ENCODE results near the gene WDFY2.

Gene WDFY2

DNA sequence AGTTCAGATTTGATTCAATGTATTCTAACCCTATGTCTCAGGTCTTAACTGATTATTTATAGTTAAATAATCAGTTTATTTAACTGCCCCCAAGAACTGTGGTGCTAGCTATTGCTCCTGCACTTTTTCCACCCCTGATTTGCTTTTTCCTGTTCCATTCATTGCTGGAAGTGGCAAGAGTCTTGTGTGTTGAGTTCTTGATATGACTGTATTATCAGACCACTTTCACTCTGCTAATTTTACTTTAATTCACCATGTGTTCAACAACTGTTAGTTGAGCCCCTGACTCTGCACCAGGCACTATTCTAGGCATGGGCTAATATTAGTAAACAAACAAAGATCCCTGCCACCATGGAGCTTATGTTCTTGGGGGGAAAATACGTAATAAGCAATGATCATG lies 39.9 kb downstream of the WDFY2 start:
- H3K4me3 ChIP-seq (ENCODE audit: low read depth, low read length) = no peak overlapping the region
- no peak for DNase-seq (ENCODE audit: low read depth)
- TF ChIP-seq, protein P1, sequence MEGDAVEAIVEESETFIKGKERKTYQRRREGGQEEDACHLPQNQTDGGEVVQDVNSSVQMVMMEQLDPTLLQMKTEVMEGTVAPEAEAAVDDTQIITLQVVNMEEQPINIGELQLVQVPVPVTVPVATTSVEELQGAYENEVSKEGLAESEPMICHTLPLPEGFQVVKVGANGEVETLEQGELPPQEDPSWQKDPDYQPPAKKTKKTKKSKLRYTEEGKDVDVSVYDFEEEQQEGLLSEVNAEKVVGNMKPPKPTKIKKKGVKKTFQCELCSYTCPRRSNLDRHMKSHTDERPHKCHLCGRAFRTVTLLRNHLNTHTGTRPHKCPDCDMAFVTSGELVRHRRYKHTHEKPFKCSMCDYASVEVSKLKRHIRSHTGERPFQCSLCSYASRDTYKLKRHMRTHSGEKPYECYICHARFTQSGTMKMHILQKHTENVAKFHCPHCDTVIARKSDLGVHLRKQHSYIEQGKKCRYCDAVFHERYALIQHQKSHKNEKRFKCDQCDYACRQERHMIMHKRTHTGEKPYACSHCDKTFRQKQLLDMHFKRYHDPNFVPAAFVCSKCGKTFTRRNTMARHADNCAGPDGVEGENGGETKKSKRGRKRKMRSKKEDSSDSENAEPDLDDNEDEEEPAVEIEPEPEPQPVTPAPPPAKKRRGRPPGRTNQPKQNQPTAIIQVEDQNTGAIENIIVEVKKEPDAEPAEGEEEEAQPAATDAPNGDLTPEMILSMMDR (IDR thresholded peaks at IDR 0.05; ENCODE audit: insufficient read depth, low read depth, low read length, missing control alignments) = no peak

DNA sequence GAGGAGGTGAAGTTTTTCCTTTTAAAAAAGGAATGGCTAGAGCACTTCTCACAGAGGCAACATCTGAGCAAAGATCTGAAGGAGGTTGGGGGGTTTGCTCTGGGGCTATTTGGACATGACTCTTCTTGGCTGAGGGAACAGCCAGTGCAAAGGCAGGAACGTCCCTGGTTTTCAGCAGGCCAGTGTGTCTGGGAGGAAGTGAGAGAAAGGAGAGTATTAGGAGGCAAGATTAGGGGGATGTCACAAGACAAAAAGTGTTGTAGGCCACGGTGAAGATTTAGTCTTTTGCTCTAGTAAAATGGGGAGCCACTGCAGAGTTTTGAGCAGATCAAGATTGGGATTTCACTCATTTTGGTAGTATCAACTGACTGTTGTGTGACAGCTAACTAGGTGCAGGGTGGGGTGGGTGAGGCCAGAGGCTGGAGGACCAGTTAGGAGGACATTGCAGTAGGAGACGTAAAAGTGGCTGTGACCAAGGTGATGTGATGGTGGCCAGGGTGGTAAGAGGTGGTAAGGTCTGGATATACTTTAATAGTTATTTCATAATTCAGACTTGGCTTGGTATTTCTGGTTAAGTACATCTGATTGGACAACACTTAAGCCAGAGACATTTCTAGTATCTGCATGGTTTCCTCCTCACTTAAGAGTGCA lies 40.6 kb downstream of the WDFY2 start:
- H3K4me3 ChIP-seq (ENCODE audit: low read depth, low read length) = no peak overlapping the region
- DNase-seq (ENCODE audit: low read depth) = no peak
- TF ChIP-seq, protein P1 (IDR thresholded peaks at IDR 0.05; ENCODE audit: insufficient read depth, low read depth, low read length, missing control alignments) = no peak

DNA sequence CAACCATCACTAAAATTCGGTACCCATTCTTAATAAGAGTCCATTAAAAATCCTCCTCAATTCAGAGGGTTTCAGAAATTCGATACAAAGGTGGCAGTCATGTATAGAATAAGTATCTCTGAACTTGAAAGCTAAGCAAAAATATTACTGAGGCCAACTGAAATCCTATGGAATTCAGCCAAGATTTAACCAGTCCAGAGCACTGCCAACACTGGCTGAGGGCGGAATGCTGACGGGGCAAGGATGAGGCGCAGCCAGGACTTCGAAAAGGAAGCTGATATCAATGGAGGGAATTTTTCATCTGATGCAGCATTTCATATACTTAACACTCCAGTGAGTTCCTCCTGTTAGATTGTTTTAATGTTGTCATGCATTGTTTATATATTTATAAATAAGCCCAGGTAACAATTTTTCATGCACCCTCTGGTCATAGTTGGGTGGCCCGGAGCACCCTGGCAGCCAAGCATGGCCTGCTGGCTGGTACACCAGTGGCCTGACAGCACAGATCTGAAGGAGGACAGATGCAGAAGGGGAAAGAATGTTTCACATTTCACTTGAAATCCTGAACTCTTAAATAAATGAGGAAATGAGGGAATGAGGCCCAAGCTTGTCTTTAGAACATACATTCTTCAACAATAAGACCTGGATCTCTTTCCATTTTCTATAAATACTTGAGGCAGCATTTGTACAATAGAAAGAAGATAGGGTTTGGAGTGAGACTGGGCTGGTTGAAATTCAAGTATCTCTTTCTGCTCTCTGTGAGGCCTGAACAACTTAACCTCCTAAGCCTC lies 41.5 kb downstream of the WDFY2 start:
- DNase-seq (ENCODE audit: low read depth) = no peak
- no peak overlapping the region for H3K4me3 ChIP-seq (ENCODE audit: low read depth, low read length)
- TF ChIP-seq, protein P1 (IDR thresholded peaks at IDR 0.05; ENCODE audit: insufficient read depth, low read depth, low read length, missing control alignments) = no peak

DNA sequence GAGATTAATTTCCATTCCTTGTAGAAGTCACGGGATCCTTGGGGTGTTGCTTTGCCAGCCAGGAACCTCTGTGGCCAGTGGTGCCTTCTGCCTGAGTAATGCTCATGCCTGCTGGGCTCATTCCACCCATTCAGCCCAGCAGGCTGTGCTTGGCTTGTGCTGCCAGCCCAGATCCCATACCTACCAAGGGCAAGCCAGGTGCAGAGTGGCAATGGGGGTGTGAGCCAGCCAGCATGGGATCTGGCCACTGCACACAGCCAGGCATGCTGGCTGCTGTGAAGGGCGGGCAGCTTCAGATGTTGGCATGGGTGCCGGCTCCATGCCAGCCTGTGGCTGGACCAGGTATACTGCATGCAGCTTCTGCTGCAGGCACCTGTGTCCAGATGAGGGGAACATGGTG lies 42.5 kb downstream of the WDFY2 start:
- DNase-seq (ENCODE audit: low read depth) = no peak
- TF ChIP-seq, protein P1 (IDR thresholded peaks at IDR 0.05; ENCODE audit: insufficient read depth, low read depth, low read length, missing control alignments) = no peak

DNA sequence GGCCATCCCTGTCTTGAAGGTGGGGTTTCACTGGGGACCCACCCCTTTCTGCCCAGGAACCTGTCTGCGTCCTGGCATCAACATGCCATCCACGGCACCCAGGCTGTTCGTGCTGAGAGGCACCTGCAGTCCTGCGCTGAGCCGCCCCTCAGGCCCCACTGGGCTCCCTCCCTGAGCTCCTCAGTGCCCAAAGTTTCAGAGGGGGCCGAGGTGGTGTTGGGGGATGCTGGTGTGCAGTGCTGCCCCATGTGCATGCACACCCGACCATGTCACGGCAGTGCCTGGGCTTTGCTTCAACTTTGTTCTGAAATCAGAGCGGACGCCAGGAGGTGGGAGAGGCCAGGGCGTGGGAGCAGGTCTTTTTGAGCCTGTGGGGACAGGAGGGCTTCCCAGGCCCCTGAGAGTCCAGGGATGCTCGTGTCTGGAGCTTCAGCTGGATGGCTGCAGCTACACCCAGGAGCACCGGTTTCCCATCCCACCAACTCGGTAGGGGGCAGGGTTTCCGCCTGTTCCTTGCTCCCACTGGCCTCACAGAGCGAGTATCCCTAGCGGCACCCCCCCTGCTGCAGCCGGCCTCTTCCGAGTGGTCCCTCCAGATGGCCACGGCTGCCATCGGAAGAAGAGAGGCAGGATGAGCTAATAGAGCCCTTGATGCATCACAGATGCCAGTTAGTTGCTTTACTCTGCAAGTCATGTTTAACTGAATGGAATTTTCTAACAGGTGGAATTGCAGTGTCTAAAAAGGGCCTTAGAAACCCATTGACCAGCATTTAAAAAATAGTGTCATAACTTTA lies 44.0 kb downstream of the WDFY2 start:
- no peak overlapping the region for H3K4me3 ChIP-seq (ENCODE audit: low read depth, low read length)
- TF ChIP-seq, protein P1 (IDR thresholded peaks at IDR 0.05; ENCODE audit: insufficient read depth, low read depth, low read length, missing control alignments) = no peak
- no peak for DNase-seq (ENCODE audit: low read depth)

More for the DNA sequence above, 42.5 kb downstream of the WDFY2 start:
- no peak overlapping the region for H3K4me3 ChIP-seq (ENCODE audit: low read depth, low read length)

DNA sequence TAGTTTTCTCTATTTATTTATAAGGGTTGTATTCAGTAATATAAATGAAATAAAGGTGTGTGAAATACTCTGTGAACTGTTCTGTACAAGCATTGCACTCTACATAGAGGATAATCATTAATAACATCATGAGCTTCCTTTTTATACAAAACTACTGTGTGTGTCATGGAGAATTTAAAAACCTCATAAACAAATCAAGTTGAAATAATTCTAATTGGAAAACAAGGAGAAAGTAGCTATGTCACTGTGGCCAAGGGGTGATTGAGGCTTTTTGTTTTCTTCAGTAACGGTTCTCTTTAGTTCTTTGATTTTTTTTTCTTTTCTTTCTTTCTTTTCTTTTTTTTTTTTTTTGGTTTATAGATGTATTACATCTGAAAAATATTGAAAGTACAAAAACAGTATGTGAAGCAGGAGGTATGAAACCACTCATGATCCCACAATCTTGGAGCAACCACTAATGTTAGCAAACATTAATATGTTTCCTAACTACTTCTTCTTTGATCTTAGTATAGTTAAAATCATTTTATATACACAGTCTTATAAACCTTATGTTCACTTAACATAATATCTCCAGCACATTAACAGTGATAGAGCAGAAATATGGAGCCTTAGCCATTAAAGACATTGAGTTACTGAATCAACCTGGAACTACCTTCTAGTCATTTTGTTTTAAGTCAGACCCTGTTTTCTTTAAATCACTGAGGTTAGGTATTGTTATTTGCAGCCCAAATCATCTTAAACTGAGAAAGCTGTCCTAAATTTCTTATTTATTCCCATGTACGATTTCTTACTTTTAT lies 45.4 kb downstream of the WDFY2 start:
- no peak overlapping the region for H3K4me3 ChIP-seq (ENCODE audit: low read depth, low read length)
- TF ChIP-seq, protein P1 (IDR thresholded peaks at IDR 0.05; ENCODE audit: insufficient read depth, low read depth, low read length, missing control alignments) = no peak

More for the DNA sequence above, 45.4 kb downstream of the WDFY2 start:
- DNase-seq (ENCODE audit: low read depth) = no peak

All from GM12865 (cell line).